GM21515 (cell line): Measurements from ENCODE around the gene SOWAHA.
"Not testable (repeated sequence)": the region's sequence is repeated elsewhere in the genome, so short reads cannot be mapped to it uniquely, and the experiment has no call there.

Experiments used
- ATAC-seq: cut with Tn5 transposase; IDR thresholded peaks from one replicate; pipeline ENCODE4 v1.9.1; 2021; ENCODE audit not compliant: unreplicated experiment

Gene SOWAHA

DNA sequence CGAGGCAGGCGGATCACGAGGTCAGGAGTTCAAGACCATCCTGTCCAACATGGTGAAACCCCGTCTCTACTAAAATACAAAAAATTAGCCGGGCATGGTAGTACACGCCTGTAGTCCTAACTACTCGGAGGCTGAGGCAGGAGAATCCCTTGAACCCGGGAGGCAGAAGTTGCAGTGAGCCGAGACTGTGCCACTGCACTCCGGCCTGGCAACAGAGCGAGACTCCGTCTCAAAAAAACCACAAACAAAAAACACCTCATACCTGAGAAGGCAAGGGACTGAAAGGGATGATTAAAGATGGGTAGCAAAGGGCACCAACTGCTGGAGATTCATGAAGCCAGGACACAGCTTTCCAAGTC is 6.3 kb upstream of the SOWAHA start:
- not testable (repeated sequence) for ATAC-seq

DNA sequence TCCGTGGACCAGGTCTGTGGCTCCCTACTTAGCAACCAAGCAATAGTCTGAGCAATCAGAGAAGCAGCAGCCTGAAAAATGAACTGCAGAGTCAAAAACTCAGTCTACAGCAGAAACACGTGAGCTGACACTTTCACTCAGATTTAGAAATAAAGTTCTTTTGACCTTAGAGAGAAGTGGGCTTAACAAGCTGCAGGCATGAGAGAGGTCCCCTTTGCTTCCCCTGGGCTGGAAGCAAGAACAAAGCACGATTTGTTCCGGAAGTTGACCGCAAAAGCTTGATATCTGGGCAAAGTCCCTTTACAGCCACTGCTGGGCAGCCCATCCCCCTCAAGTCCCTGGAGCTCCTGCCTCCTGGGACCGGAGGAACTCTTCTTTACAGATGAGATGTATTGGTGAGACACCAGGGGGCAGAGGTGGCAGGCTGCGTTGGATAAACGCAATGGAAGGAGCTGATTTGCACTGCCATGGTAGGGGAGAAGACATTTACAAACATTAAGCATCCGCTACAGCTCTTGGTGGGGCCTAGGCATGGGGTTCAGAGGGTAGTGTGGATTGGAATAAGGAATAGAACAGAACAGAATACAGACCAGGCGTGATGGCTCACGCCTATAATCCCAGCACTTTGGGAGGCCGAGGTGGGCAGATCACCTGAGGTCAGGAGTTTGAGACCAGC is 5.8 kb upstream of the SOWAHA start:
- no peak for ATAC-seq

DNA sequence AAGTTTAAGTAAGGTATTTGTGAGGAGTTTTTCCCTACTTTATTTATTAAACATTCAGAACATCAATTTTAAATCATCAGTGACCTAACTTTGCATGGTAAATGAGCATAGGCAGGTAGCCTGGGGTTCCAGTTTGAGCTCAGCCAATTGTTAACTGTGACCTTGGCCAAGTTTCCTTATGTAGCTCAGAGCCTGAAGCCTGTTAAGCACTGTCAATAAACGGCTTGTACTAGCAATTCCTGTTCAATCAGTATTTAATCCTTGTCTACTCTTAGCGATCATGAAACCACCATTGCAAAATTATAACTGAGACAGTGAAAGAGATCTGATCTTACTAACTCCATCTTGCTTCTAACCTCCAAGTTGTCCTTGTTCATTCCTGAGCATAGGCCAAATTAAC is 4.7 kb upstream of the SOWAHA start:
- ATAC-seq: no peak

DNA sequence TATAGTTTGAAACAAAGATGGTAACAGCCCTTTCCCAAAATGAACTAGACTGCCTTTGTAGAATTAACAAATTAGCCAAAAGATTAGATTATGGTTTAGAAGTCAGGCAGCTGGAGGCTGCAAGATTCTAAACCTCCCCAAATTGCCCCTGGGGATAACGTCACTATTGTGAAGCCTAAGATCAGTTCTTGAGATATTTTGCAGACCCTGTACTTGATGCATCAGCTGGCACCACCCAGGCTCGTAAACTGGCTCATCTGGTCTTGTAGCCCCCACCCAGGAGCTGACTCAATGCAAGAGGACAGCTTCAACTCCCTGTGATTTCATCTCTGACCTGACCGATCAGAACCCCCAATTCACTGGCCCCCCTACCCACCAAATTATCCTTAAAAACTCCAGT is 4.2 kb upstream of the SOWAHA start:
- ATAC-seq: no peak

DNA sequence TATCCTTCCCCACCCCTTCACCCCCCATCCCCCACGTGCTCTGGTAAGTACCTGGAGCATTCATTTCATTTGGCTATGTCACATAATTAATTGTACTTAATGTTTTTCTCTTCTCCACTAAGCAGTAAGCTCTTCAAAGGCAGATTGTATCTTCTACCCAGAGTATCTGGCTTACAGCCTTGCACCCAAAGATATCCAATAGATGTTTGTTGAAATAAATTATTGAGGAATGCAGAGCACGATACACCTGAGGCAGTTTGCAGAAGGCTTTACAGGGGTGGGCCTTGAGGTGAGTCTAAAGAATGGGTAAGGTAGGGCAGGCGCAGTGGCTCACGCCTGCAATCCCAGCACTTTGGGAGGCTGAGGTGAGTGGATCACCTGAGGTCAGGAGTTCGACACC is 2.5 kb upstream of the SOWAHA start:
- ATAC-seq: no peak

DNA sequence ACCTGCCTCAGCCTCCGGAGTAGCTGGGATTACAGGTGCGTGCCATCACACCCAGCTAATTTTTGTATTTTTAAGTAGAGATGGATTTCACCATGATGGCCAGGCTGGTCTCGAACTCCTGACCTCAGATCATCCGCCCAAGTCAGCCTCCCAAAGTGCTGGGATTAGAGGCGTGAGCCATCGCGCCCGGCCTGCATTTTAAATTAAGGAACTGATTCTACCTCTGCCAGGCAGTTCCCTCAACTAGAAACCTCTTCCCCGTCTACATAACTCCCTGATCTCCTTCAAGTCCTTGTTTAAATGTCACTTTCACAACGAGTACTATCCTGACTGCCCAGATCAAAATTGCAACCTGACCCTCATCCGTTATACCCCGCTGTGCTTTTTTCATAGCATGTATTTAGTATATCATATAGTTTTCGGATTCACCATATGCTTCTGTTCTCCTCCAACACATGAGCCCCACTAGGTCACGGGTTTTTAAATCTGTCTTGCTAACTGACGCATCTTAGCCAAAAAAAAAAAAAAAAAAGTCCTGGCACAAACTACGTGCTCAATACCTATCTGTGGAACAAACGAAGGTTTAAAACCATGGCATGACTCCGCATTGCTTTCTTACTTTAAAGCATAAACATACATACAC is 858 bp upstream of the SOWAHA start:
- ATAC-seq: no peak

DNA sequence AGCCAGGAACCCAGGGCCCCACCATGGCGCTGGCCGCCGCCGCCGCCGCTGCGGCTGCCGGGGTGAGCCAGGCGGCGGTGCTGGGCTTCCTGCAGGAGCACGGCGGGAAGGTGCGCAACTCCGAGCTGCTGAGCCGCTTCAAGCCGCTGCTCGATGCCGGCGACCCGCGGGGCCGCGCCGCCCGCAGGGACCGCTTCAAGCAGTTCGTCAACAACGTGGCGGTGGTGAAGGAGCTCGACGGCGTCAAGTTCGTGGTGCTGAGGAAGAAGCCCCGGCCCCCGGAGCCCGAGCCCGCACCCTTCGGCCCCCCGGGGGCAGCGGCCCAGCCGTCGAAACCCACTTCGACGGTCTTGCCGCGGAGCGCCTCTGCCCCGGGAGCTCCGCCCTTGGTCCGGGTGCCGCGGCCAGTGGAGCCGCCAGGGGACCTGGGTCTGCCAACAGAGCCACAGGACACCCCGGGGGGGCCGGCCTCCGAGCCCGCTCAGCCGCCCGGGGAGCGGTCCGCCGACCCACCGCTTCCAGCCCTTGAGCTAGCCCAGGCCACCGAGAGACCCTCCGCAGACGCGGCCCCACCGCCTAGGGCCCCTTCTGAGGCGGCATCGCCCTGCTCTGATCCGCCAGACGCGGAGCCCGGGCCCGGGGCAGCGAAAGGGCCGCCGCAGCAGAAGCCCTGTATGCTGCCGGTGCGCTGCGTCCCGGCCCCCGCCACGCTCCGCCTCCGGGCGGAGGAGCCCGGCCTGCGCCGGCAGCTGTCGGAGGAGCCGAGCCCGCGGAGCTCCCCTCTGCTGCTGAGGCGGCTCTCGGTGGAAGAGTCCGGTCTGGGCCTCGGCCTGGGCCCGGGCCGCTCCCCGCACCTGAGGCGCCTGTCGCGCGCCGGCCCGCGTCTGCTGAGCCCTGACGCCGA is 749 bp downstream of the SOWAHA start:
- no peak for ATAC-seq

DNA sequence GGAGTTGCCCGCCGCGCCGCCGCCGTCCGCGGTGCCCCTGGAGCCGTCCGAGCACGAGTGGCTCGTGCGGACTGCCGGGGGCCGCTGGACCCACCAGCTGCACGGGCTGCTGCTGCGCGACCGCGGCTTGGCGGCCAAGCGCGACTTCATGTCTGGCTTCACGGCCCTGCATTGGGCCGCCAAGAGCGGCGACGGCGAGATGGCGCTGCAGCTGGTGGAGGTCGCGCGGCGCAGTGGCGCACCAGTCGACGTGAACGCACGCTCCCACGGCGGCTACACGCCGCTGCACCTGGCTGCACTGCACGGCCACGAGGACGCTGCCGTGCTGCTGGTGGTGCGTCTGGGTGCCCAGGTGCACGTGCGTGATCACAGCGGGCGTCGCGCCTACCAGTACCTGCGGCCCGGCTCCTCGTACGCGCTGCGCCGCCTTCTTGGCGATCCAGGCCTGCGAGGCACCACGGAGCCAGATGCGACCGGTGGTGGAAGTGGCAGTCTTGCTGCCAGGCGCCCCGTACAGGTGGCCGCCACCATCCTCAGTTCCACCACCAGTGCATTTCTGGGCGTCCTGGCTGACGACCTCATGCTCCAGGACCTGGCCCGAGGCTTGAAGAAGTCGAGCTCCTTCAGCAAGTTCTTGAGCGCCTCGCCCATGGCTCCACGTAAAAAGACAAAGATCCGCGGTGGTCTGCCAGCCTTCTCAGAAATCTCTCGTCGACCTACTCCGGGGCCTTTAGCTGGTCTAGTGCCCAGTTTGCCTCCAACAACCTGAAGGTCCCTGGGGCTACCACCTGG is 1.6 kb downstream of the SOWAHA start:
- ATAC-seq: no peak

DNA sequence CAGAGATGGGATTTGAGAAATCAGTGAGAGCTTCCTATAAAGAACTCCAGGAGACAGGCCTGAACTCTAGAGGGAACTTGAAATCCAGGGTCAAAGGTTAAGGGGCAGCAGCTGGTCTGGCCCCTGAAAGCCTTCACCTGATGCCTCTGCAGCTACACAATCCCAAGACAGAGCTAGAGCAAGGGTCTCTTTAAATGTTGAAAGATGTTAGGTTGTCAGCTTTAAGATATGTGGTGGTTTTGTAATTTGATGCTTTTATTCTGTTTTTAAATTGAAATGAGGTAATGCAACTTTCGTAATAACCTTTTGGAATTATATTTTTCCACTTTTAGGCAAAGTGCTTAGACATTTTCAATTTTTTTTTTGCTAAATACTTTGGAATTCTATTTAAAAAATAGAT is 2.4 kb downstream of the SOWAHA start:
- ATAC-seq: no peak

DNA sequence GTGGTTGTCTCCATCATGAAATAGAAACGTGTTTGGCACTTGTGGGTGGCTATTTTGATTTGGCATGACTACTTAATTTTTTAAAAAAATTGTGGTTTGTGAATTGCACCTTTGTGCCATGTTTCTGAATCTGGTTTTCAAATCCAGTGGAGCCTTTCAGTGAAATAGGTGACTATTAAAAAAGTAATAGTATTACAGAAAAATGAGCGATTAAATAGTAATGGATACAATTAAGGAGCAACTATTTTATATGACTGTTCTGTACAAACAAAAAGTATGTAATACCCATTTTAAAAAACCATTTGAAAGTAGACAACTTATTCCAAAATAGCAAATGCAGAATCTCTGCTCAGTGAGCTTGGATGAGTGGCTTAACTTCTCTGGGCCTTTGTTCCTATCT is 3.0 kb downstream of the SOWAHA start:
- ATAC-seq: no peak

DNA sequence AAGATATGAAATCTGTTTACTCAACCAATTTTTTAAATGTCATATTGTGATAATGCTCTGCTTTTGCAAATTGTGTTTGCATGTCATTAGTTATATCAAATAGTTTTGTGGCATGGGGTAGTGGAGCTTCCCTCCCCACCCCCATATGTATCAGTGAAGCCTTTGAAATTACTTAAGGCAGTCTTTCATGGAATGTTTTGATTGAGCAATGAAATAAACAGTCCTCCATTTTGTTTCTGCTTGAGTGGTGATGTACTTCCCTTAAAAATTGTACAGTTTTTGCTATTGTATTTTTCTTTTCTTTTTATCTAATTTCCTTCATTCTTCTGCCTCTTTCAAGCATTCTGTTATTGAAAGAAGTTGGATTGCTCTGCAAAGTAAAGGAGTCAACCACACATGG is 3.5 kb downstream of the SOWAHA start:
- no peak for ATAC-seq

DNA sequence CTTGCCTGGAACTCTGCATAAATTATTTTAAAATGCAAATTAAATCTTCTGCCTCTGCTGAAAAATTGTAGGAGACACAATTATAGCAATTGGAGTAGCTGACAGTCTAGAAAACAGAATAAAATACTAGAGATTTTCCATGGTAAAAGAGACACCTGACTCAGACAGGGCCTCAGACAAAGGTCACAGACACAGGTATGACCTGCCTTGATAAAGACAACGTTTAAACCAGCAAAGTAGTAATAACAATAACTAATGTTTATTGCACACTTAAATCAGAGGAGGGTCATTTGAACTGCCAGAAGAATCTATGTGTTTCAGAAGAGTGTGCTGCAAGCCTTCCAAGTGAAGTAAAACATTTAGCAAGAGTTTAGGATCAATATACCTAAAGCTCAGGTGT is 3.9 kb downstream of the SOWAHA start:
- no peak for ATAC-seq

DNA sequence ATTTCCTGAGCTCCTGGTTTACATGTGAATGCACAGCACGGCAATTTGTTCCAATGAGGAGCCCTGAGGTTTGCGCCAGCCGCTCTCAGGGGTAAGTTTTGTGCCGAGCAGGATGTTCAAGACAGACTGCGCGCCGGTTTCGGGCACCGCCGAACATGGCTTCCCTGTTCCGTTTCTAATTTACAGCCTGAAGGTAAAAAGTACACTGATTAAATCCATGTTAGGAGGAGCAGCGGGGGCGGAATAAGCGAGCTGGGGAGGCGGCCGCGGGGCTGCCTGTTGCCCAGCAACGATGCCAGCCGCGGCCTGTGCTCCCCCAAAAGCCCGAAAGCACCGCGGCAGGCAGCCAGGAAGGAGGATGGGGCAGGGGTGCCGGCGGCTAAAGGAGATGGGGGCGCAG is 6.4 kb downstream of the SOWAHA start:
- ATAC-seq: no peak

DNA sequence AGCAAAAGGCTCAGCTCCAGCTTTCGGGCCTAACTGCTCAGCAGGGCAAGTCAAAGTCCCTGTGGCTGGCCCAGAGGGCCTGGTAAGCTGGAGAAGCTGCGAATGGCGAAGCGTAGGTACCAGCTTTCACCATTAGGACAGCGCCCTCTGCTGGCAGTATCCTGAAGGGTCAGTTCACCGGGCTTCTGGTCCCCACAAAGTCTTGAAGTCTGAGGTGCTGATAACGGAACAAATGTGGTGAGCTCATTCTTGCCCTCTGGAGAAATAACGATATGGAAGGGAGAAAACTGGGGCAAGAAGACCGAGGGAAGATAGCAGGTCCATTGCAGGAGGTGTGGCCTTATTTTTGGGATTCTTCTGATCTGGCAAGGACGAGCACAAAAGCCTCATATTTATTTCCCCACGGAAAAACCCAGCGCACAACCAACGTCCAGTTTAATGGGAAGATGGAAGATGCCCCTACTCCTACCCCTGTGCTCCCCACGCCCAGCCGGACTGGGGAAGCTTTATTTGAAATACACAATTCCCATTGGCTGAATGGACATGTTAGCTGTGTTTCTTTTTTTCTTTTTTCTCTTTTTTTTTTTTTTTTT is 7.2 kb downstream of the SOWAHA start:
- ATAC-seq: peak; percentile 74

DNA sequence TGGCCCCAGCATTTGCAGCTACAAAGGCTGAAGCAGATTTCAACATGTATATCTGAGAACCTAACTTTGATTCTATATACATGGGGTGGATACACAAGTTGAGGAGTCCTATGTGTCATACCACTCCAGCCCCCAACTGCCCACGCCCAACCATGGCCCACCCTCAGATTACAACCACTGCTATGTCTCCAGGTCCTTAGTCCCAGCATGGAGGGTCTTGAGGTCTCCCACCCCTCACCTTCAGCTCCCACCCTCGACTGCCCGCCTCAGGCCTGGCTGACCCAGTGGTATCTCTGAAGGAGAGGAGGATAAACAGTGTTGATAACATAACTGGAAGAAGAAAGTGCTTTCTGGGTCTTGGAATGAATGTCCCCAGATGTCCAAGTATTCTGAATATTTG is 8.2 kb downstream of the SOWAHA start:
- no peak for ATAC-seq

DNA sequence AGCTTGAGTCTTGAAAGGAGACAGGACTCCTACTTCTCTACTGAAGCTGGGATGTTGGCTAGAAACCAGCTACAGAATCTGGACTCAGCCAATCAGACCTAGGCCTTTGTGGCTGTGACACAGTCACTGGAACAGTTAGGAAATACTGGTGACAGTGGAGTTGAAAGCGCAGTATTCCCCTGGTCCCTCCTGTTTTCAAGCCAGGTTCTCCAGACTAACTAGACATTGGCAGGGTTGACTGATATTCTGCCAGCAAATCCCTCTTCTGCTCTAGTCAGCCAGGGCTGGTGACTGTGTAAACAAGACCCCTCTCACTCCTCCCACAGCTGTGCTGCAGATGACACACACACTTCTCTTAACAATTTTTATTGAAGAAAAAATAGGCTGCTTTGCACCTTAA is 8.7 kb downstream of the SOWAHA start:
- ATAC-seq: no peak

DNA sequence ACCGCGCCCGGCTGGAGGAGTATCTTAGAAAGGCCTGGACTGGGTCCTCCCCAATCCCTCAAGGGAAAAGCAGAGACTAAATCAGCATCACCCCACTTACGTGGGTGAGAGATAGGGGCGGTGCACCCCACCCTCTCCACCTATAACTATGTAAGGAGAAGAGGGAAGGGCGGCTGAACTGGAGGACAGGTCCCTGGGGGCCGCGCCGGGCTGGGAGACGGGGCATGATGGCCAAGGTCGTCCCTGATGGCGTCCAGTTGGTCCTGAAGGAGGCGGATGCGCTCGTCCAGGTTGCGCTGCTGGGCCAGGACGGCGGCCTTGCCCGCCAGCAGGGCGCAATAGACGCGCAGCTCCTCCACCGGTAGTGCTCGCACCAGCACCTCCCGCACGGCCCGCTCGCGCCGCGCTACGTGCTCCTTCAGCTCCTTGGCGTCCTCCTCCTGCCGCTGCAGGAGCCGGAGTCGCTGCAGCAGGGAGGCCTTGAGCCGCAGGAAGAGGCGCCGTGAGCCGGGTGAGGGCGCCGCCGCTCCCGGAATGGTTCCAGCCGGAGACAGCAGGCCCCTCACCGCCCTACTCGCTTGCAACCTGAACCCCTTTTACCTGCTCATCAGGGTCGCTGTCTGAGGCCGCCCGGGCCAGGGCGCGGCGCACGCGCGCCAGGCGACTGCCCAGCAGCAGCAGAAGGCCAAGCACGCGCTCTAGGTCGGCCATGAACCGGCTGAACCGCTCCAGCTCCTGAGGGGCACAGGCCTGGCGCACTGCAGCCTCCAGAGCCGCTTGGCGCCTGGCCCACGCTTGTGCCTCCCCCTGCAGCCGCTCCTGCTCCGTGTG is 9.8 kb downstream of the SOWAHA start:
- no peak for ATAC-seq

DNA sequence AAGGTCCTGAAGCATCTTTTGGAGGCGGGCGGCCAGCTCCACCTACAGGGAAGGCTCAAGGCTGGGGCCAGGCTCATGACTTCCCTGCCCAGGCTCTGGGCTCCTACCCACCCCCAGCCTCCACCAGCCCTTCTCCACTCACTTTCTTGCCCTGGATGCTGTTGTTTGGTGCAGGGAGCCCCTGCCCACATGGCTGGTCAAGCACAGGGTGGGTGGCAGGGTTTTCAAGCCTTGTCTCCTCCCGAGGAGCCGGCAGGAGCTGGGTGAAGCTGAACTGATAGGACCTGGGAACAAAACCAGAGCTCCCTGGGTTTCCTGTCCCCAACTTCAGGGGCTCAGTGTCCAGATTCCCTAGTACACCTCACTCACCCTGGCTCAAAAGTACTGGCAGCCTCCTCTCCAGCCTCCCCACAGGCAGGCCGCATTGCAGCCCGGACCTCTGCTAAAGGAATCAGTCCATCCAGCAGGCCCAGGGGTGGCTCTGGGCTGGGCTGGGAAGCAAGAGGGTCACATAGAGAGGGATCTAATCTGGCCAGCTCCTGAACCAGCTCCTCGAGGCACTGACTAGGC is 10.5 kb downstream of the SOWAHA start:
- no peak for ATAC-seq

DNA sequence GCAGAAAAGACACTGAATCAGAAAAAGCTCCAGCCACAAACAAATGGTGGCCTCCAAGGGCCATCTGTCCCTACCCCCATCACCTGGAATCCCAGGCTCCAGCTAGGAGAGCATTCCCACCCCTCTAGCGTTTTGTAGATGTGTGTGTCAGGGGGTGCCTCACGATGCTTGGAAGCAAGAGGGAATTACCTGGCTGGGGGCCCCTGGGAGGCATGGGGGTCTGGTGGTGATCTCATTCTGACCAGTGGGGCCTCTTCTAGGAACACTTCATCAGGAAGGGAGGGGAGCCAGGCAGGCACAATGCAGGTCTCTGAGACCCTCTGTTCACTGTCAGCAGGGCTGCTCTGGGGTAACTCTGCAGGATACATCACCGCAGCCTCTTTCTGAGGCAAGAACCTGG is 11.3 kb downstream of the SOWAHA start:
- no peak for ATAC-seq
